ENCODE data around the gene FGFR4.

DNA sequence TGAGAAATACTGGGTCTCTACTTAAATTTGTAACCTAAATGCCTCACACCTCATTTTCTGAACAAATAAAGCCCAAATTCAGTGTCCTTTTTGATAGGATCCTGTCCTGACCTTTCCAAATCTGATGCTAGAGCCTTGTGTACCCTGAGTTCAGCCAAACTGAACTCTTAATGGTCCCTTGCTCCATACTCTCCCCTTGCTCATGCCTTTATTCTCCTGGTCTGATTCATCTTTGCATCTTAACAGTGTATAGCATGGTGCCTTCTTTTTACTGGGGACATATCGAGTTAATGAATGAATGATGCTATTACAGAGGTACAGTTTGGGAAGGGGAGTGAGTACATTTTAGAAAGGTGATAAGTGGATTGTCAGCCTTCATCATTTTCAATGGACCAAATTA lies 56.1 kb downstream of the FGFR4 start:
- TF ChIP-seq, protein P1, sequence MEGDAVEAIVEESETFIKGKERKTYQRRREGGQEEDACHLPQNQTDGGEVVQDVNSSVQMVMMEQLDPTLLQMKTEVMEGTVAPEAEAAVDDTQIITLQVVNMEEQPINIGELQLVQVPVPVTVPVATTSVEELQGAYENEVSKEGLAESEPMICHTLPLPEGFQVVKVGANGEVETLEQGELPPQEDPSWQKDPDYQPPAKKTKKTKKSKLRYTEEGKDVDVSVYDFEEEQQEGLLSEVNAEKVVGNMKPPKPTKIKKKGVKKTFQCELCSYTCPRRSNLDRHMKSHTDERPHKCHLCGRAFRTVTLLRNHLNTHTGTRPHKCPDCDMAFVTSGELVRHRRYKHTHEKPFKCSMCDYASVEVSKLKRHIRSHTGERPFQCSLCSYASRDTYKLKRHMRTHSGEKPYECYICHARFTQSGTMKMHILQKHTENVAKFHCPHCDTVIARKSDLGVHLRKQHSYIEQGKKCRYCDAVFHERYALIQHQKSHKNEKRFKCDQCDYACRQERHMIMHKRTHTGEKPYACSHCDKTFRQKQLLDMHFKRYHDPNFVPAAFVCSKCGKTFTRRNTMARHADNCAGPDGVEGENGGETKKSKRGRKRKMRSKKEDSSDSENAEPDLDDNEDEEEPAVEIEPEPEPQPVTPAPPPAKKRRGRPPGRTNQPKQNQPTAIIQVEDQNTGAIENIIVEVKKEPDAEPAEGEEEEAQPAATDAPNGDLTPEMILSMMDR (IDR thresholded peaks at IDR 0.05; ENCODE audit: low read depth, low read length), result no peak
- no peak for TF ChIP-seq EZH2phosphoT487 (IDR thresholded peaks at IDR 0.05; ENCODE audit: low read depth)
